OCI-LY3 (cell line): ENCODE measurements around the gene ZHX3.

Experiments used
- CTCF ChIP-seq: fragments of 200-600, 300-600 bp; sonication (generic); IDR thresholded peaks from 2 replicates; pipeline ENCODE4 v1.5.1; 2014; ENCODE audit warnings: antibody characterized with exemption, low read length, low read depth
- EZH2phosphoT487 ChIP-seq: fragments of 200-600 bp; shearing (Covaris generic); IDR thresholded peaks from 2 replicates; pipeline ENCODE4 v1.6.1; 2018; ENCODE audit warnings: antibody characterized with exemption, mixed run types, low read depth

GRCh38 chr20:41151134-41151869 is 166.2 kb downstream of the ZHX3 start:
- no peak for TF ChIP-seq CTCF
- no peak for TF ChIP-seq EZH2phosphoT487
